GM19025 (cell line): ENCODE results near the gene RTRAF.
A peak's percentile ranks its signal among the peaks of the same experiment; 100 is the strongest.

Experiments
- ATAC-seq: cut with Tn5 transposase; IDR thresholded peaks from one replicate; pipeline ENCODE4 v1.9.1; 2021; ENCODE audit warnings: mild to moderate bottlenecking, low read depth, moderate library complexity; ENCODE audit not compliant: unreplicated experiment

Gene RTRAF

GRCh38 chr14:52020161-52020714, 30.9 kb downstream of the RTRAF start:
- no peak for ATAC-seq

GRCh38 chr14:52020866-52021717, 31.7 kb downstream of the RTRAF start:
- ATAC-seq: no peak

- peak; percentile 79 for ATAC-seq
Observed at GRCh38 chr14:52021957-52022600, 32.7 kb downstream of the RTRAF start.

GRCh38 chr14:52023518-52023917, 34.2 kb downstream of the RTRAF start:
- ATAC-seq: no peak

- no peak for ATAC-seq
Observed at GRCh38 chr14:52025310-52025709, 36.0 kb downstream of the RTRAF start.

- ATAC-seq: no peak
Observed at GRCh38 chr14:52026017-52026660, 36.8 kb downstream of the RTRAF start.

- no peak for ATAC-seq
Observed at GRCh38 chr14:52026901-52027300, 37.6 kb downstream of the RTRAF start.

- ATAC-seq: no peak
Observed at GRCh38 chr14:52029881-52030280, 40.5 kb downstream of the RTRAF start.

- ATAC-seq: no peak
Observed at GRCh38 chr14:52031781-52032180, 42.4 kb downstream of the RTRAF start.

- ATAC-seq: no peak
Observed at GRCh38 chr14:52032204-52032801, 43.0 kb downstream of the RTRAF start.

GRCh38 chr14:52033101-52033642, 43.8 kb downstream of the RTRAF start:
- ATAC-seq: no peak

- ATAC-seq: no peak
Observed at GRCh38 chr14:52039124-52039815, 49.9 kb downstream of the RTRAF start.

GRCh38 chr14:52040598-52040997, 51.3 kb downstream of the RTRAF start:
- no peak for ATAC-seq

- no peak for ATAC-seq
Observed at GRCh38 chr14:52042371-52043289, 53.3 kb downstream of the RTRAF start.

GRCh38 chr14:52043690-52044089, 54.3 kb downstream of the RTRAF start:
- no peak for ATAC-seq

GRCh38 chr14:52044791-52045522, 55.6 kb downstream of the RTRAF start:
- ATAC-seq: no peak

- no peak for ATAC-seq
Observed at GRCh38 chr14:52046376-52046917, 57.1 kb downstream of the RTRAF start.

GRCh38 chr14:52048116-52048515, 58.8 kb downstream of the RTRAF start:
- ATAC-seq: no peak
